Endometrium (tissue), 2 donors: ENCODE data around the gene HECTD1.
"Not testable (repeated sequence)": the region's sequence is repeated elsewhere in the genome, so short reads cannot be mapped to it uniquely, and the experiment has no call there.

ENCODE experiments used
- FAIRE-seq: peaks from 2 replicates; lab custom pipeline; 2012; peaks lifted over from hg19 to GRCh38; lab: Jason Lieb, UNC
- donor health status: control.
- donor health status: control.

The HECTD1 gene

DNA sequence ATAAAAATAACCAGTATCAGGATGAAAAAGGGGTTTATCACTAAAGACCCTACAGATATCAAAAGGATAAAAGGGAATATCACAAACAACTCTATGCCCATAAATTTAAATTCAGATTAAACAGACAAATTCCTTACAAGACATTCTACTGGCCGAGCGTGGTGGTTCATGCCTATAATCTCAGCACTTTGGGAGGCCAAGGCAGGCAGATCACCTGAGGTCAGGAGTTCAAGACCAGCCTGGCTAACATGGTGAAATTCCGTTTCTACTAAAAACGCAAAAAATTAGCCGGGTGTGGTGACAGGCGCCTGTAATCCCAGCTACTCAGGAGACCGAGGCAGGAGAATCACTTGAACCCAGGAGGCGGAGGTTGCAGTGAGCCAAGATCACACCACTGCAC is 15.0 kb downstream of the HECTD1 start:
- FAIRE-seq, result not testable (repeated sequence)

DNA sequence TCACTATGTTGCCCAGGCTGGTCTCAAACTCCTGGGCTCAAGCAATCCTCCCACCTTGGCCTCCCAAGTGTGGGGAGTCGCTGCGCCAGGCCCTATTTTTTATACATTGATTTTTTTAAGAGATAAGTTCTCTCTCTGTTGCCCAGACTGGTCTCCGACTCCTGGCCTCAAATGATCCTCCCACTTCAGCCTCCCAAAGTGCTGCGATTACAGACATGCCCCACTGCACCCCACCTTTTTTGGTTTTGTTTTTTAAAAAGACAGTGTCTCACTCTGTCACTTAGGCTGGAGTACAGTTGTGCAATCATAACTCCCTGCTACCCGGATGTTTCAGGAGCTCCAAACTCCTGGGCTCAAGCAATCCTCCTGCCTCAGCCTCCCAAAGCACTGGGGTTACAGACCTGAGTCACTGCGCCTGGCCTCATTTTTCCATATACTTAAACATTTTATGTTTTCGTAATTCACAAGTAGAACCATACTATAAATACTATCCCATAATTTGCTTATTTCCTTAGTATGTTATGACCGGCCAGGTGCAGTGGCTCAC is 16.8 kb downstream of the HECTD1 start:
- no peak for FAIRE-seq

DNA sequence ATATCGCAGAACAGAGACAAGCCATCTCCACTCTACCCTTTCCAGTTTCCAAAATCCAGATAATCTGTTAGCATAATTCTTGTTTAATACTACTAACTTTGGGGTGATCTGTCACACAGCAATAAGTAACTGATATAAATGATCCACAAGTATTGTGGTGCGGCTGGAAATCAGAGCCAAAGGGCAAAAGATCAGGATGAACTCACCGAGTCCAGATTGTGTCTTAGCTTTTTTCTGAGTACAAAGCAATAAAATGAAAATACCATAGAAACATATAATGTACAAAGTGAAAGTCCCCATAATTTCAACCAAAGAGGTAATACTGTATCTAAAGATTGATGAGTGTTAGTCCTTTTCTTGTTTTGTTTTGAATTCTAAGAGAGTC is 17.4 kb downstream of the HECTD1 start:
- FAIRE-seq, result no peak

DNA sequence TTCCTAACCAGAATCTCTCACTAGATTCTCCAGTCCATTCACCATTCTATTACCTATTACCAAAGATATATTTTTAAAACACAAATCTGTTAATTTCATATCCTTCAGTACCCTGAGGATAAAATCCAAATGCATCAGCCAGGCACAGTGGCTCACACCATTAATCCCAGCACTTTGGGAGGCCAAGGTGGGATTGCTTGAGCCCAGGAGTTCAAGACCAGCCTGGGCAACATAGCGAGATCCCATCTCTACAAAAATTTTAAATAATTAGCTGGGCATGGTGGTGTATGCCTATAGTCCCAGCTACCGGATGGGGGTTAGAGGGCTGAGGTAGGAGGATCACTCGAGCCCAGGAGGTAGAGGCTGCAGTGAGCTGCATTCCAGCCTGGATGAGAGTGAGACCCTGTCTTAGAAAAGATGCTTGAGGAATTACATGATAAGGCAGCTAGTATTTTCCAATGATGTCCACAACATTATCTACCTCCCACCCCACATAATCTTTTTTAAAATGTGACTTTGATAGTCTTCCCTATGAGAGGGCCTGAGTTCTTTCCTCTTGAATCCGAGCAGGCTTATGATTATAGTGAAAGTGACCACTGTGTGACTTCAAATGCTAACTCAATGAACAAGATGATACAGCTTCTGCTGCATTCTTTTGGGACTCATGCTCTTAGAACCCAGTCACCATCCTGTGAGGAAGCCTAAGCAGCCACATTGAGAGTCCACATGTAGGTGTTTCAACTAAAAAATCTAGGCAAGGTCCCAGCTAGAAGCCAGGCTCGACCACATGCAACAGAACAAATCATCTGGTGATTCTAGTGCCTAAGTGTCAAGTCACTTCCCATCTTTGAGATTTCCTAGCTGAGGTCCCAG is 18.0 kb downstream of the HECTD1 start:
- FAIRE-seq, result no peak

DNA sequence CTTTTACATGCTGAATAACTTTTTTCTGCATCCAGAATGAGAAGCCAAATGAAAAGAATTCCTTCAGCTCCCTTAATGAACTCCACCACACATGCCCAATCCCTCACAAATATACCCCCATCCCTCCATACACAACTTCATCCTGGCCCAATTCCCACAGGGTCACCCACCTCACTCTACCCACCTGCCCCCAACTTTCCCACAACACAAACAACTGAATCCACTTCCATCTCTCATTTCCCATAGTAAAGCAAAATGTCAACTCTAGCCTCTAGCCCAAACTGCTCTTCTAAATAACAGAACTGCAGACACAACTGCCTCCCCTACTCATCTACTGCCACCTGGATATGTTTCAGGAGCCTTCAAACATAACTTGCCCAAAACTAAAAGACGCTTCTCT is 18.8 kb downstream of the HECTD1 start:
- FAIRE-seq, result no peak

DNA sequence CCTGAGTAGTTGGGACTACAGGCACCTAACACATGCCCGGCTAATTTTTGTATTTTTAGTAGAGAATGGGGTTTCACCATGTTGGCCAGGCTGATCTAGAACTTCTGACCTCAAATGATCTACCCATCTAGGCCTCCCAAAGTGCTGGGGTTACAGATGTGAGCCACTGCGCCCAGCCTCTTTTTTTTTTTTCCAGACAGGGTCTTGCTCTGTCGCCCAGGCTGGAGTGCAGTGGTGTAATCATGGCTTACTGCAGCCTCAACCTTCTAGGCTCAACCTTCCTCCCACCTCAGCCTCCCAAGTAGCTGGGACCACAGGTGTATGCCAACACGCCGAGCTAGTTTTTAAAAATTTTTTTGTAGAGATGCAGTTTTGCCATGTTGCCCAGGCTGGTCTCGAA is 25.6 kb downstream of the HECTD1 start:
- FAIRE-seq, result not testable (repeated sequence)

DNA sequence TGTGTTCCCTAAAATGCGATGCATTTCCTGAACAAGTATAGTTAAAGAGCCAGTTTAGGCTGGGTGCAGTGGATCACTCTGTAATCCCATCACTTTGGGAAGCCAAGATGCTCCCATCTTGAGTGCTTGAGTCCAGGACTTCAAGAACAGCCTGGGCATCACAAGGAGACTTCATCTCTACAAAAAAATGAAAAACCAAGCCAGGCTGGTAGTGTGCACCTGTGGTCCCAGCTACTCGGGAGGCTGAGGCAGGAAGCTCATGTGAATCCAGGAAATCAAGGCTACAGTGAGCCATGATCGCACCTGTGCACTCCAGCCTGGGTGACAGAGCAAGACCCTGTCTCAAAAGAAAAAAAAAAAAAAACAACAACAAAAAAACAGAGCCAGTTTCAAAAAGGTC is 26.3 kb downstream of the HECTD1 start:
- no peak for FAIRE-seq

DNA sequence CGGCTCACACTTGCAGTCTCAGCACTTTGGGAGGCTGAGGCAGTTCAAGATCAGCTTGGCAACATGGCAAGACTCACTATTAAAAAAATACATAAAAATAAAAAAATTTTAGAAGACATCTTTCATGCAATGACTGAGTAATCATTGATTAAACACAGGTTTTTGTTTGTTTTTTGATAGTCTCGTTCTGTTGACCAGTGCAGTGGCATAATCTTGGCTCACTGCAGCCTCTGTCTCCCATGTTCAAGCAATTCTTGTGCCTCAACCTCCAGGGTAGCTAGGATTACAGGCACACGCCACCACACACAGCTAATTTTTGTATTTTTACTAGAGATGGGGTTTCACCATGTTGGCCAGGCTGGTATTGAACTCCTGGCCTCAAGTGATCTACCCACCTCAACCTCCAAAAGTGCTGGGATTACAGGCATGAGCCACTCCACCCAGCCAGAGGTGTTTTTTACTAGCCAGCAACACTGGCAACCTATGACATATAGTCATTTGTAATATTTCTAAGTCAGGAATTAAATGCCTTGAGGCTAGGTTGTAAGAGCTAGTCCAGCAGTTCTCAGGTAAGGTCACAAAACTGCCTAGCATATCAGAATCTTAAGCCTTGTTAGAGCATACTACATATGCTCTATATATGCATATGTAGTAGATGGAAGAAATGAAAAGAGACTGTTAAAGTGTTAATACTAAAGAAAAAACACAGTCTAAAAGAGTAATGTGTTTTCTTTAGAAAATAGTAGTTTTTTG is 27.1 kb downstream of the HECTD1 start:
- no peak for FAIRE-seq

DNA sequence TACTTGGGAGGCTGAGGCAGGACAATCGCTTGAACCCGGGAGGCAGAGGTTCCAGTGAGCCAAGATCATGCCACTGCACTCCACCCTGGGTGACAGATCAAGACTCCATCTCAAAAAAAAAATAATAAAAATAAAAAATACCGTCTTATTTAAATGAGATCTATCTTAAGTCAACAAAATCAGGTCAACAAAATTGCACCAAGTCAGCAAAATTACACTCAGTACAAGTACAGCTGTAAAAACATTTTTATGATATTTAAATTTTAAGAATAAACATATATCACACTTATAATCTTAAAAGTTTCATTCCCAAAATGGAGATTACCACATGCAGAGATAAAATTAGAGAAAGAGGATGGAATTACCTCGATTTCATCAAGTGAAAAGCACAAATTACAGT is 33.2 kb downstream of the HECTD1 start:
- FAIRE-seq, result no peak

DNA sequence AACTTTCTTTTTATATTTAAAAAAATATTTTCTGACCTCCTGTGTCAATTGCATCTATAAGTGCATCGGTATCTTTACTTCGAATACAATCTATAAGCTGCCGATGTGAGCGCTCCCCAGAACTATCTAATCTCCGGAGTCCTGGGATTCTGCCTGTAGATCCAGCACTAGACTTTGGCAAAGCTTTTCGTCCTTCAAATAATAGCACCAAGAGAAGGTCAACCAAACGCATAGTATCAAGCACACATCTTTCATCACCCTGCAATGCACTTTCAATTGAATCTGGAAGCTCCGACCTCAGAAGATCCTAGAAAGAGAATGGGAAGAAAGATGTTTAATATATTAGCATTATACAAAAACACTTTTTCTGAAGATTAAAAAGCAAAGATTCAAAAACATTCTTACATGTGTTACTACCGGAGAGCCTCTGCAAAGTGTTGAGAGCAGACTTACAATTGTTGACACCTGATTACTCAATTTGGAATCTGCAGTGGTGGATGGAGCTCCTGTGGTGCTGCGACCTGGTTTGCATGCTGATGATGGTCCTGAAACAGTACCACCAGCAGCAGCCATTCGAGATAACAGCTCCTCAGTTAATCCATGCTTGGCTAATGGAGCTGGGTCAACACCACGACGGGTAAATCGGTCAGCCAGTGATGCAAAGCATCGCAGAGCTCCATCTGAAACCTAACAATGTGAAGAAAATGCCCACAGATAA is 34.3 kb downstream of the HECTD1 start:
- FAIRE-seq, result no peak

DNA sequence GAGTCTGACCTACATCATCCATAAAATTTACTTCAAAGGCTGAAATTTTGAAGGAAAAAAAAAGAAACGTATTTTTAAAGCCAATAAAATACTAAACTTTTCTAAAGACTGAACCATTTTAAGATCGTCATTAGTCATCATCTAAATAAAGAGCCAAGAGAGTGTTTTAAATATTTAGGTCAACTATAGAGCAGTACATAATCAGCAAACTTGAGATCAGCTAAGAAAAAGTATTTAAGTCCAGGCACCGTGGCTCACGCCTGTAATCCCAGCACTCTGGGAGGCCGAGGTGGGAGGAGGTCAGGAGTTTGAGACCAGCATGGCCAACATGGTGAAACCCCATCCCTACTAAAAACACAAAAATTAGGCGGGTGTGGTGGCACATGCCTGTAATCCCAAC is 35.5 kb downstream of the HECTD1 start:
- FAIRE-seq, result no peak

DNA sequence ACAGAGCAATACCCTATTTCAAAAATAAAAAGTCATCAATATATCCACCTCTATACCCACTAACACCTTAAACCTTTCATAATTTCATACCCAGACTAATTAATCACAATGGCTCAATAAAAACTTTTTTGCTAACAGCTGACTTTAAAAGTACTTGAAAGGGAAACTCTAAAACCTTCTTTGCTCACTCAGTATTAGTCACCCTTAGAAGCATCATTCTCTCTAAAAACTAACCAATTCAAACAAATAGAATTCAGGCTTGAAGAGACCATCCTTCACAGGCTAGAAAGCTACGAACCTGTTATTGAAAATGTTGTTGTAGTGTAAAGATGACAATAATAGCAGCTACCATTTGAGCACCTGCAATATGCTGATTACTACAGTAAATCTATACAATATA is 37.2 kb downstream of the HECTD1 start:
- no peak for FAIRE-seq

DNA sequence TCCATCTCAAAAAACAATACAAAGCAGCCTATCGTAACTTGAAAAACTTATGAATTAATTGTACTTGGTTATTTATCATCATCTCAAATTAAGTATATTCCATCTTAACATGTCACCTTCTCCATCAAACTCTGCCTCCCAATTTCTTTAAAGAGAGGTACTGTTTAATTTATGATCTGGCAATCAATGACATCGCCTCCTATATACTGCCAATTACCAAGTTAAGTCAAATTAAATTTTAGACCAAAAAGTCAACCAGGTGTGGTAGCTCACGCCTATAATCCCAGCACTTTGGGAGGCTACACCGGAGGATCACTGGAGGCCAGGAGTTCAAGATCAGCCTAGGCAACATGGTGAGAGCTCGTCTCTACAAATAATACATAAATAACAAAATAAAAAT is 37.7 kb downstream of the HECTD1 start:
- FAIRE-seq, result no peak

DNA sequence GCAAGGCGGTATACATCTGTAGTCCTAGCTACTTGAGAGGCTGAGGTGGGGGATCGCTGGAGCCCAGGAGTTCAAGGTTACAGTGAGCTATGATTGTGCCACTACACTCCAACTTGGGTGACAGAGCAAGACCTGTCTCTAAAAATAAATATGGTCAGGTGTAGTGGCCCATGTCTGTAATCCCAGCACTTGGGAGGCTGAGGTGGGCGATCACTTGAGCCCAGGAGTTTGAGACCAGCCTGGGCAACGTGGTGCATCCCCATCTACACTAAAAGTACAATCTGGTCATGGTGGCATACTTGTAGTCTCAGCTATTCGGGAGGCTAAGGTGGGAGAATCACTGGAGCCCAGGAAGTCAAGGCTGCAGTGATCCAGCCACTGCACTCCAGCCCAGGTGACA is 40.6 kb downstream of the HECTD1 start:
- FAIRE-seq, result no peak

DNA sequence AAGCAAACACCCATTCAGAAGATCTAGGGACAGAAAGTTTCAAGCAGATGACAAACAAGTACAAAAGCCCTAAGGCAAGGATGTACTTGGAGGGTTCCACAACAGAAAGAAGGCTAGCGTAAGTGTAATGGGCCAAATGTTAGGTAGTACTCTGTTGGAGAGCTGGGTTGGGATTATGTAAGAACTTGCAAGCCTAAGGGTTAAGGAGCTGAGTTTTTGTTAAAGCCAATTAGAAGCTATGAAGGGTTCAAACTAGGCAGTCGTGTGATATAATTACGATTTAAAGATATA is 41.4 kb downstream of the HECTD1 start:
- FAIRE-seq, result no peak

DNA sequence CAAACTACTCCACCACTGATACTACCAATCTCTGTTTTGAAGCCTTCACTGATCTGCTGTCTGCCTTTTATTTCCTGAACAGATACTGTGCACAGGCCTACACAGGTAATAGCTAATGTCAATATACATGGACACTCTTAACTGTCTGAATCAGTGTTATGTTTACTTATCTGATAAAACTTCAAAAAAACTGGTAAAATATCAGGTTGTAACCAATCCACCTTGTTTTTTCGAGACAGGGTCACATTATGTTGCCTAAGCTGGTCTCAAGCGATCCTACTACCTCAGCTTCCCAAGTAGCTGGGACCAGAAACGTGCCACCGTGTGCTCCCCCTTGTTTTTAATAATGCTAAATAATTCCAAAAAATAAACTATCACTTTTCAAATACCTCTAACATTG is 43.5 kb downstream of the HECTD1 start:
- no peak for FAIRE-seq

DNA sequence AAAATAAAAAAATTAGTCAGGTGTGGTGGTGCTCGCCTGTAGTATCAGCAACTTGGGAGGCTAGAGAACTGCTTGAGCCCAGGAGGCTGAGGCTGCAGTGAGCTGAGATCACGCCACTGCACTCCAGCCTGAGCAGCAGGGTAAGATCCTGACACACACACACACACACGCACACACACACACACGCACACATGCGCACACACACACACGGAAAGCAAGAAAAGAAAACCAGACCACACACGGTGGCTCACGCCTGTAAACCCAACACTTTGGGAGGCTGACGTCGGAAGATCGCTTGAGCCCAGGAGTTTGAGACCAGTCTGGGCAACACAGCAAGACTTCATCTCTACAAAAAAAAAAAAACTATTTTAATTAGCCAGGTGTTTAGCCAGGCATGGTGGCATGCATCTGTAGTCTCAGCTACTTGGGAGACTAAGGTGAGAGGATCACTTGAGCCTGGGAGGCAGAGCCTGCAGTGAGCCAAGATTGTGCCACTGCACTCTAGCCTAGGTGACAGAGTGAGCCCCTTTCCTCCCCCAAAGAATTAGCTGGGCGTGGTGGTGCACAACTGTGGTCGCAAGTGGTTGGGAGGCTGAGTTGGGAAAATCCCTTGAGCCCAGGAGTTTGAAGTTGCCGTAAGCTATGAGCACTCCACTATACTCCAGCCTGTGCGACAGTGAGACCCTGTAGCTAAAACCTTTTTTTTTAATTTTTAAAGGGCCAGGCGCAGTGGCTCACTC is 44.5 kb downstream of the HECTD1 start:
- no peak for FAIRE-seq

DNA sequence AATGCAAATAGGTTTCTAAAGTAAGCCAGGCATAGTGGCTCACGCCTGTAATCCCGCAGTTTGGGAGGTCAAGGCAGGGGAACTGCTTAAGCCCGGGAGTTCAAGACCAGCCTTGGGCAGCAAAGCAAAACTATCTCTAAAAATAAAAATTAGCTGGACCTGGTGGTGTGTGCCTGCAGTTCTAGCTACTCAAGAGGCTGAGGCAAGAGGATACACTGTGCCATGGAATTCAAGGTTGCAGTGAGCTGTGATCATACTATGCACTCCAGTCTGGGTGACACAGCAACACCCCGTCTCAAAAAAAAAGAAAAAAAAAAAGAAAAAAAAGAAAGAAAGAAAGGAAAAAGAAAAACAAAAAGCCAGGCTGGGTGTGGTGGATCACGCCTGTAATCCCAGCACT is 46.3 kb downstream of the HECTD1 start:
- no peak for FAIRE-seq

DNA sequence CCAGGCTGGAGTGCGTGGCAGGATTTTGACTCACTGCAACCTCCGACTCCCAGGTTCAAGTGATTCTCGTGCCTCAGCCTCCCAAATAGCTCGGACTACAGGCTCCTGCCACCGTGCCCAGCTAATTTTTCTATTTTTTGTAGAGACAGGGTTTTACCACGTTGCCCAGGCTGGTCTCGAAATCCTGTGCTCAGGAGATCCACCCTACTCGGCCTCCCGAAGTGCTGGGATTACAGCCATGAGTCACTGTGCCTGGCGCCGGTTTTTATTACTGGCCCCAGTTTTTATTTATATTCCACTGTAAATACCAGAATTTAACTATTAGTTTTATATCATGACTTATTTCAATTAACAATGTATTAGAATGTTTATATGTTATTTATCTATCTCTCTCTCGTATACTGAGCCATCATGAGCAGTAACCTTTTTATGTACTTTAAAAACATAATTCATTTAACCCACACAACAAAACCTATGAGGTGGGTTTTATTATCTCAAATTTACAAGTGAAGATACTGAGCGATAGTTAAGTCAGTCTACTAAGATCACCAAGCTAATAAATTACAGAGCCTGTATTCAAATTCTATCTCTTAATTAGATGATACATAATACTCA is 47.8 kb downstream of the HECTD1 start:
- no peak for FAIRE-seq

DNA sequence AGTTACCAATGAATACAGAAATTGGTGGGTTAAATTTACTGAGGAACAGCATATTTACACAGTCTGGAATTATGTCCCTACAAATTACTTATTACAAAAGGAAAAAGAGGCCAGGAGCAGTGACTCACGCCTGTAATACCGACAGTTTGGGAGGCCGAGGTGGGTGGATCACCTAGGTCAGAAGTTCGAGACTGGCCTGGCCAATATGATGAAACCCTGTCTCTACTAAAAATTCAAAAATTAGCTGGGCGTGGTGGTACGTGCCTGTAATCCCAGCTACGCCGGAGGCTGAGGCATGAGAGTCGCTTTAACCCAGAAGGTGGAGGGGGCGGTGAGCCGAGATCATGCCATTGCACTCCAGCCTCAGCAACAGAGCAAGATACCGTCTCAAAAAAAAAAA is 52.6 kb downstream of the HECTD1 start:
- no peak for FAIRE-seq

DNA sequence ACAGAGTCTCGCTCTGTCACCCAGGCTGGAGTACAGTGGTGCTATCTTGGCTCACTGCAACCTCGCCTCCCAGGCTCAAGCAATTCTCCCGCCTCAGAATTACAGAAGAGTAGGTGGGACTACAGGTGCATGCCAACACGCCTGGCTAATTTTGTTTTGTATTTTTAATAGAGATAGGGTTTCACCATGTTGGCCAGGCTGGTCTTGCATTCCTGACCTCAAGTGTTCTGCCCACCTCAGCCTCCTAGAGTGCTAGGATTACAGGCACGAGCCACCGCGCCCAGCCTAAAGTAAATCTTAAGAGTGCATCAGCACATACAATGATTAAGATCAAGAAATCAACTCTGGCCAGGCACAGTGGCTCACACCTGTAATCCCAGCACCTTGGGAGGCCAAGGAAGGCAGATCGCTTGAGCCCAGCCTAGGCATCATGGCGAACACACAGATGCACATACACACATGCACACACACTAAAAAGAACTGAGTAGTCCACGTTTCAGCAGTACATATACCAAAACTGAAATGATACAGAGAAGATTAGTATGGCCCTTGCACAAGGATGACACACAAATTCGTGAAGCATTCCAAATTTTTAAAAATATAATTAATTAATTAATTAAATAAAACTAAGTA is 65.0 kb downstream of the HECTD1 start:
- no peak for FAIRE-seq
